Measurements from ENCODE around the gene SFSWAP. TPM values are rescaled to one million over a fixed set of nuclear protein-coding genes. Genes with fewer than 3 reads are reported as not detected.

The SFSWAP gene
- total RNA-seq, 1 experiment from 2014 or later, result 48.1 TPM

DNA sequence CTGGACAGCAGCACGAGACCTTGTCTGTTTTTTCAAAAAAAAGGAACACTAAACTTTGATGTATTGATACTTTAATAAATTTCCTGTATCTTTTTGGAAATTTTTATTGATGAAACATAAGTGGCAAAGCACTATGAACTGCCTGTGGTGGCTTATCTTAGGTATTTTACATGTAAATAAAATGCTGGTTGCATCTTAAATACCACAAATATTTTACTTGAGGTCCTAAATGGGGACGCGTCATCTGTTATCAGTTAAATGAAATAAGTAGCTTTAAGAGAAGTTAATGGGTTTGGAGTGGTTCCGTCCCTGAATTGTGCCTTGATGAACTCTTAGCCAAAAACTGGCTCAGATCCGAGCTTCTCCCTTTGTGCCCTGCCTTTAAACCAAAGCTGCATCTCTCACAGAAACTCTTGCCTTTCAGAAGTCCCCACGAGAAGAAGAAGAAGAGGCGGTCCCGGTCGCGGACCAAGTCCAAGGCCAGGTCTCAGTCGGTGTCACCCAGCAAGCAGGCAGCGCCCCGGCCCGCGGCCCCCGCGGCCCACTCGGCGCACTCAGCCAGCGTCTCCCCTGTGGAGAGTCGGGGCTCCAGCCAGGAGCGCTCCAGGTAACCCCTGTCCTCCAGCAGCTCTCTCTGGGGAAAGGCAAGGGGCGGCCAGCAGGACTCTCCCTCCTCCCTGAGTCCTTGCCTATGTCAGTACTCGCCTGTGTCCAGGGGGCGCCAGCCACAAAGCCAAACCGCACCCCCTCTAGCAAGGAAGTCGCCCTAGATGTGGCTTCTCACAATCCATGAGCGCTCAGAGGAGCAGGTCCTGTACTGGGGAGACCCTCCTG lies 86.1 kb downstream of the SFSWAP start:
- Histone ChIP-seq H3K4me2 (ENCODE audit: insufficient read depth, insufficient read length, low read length) (no peak overlapping the region), H3K14ac (ENCODE audit: insufficient read depth, low read length) (no peak overlapping the region), H4K91ac (ENCODE audit: insufficient read length, low read depth, low read length) (no peak overlapping the region), H3T11ph (ENCODE audit: low read length) (no peak overlapping the region), H3K23ac (ENCODE audit: insufficient read length, low read depth, low read length) (no peak overlapping the region), H3K79me1 (ENCODE audit: insufficient read depth, low read depth, low read length, poor library complexity, severe bottlenecking) (no peaks in the 10 kb centered on the region), H3K9ac (ENCODE audit: extremely low read depth, insufficient read length, low read length) (no peak overlapping the region), H2BK15ac (ENCODE audit: low read depth, low read length) (no peak overlapping the region), H3K4ac (ENCODE audit: low read depth, low read length) (no peak overlapping the region), H4K8ac (replicated peaks; ENCODE audit: insufficient read length, low read depth, low read length) (no peak overlapping the region), H3K9me3 (ENCODE audit: control insufficient read depth, low read depth, low read length) (no peaks in the 10 kb centered on the region), H2BK20ac (ENCODE audit: low read depth, low read length, poor library complexity, severe bottlenecking) (no peak overlapping the region), H2BK12ac (ENCODE audit: insufficient read length, low read depth, low read length) (no peak overlapping the region), H4K5ac (ENCODE audit: insufficient read length, low read depth, low read length) (no peak overlapping the region), H2BK5ac (ENCODE audit: insufficient read length, low read length) (no peak overlapping the region), H3K18ac (ENCODE audit: insufficient read length, low read depth, low read length) (no peak overlapping the region), H2AFZ (ENCODE audit: low read length) (no peak overlapping the region), H3K79me2 (ENCODE audit: insufficient read depth, low read length) (no peaks in the 10 kb centered on the region), H3K4me1 (ENCODE audit: insufficient read depth, low read length) (no peaks in the 10 kb centered on the region), H3K56ac (ENCODE audit: insufficient read length, low read depth, low read length) (no peak overlapping the region), H2BK120ac (ENCODE audit: low read depth, low read length, poor library complexity, severe bottlenecking) (no peak overlapping the region), H3K27me3 (ENCODE audit: insufficient read depth, low read length) (no peaks in the 10 kb centered on the region), H3K27ac (ENCODE audit: insufficient read length, low read depth, low read length) (no peak overlapping the region), H4K20me1 (ENCODE audit: control insufficient read depth, insufficient read depth, insufficient read length) (no peaks in the 10 kb centered on the region), H3K23me2 (ENCODE audit: insufficient read length, low read depth, low read length, poor library complexity, severe bottlenecking) (no peaks in the 10 kb centered on the region), H2AK5ac (ENCODE audit: insufficient read length, low read length) (no peak overlapping the region)
- no CpG with 5 or more reads among the region's 28 CpGs for WGBS (ENCODE audit: extremely low coverage, insufficient read length, low lambda C conversion rate)
- TF ChIP-seq, protein P1, sequence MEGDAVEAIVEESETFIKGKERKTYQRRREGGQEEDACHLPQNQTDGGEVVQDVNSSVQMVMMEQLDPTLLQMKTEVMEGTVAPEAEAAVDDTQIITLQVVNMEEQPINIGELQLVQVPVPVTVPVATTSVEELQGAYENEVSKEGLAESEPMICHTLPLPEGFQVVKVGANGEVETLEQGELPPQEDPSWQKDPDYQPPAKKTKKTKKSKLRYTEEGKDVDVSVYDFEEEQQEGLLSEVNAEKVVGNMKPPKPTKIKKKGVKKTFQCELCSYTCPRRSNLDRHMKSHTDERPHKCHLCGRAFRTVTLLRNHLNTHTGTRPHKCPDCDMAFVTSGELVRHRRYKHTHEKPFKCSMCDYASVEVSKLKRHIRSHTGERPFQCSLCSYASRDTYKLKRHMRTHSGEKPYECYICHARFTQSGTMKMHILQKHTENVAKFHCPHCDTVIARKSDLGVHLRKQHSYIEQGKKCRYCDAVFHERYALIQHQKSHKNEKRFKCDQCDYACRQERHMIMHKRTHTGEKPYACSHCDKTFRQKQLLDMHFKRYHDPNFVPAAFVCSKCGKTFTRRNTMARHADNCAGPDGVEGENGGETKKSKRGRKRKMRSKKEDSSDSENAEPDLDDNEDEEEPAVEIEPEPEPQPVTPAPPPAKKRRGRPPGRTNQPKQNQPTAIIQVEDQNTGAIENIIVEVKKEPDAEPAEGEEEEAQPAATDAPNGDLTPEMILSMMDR (conservative IDR thresholded peaks at IDR 0.05), result peak; percentile 52
- peak; percentile 80 for DNase-seq
- no peaks in the 10 kb centered on the region for H3K27me3 Mint-ChIP-seq (ENCODE audit: low read depth)
- peaks cover 18 to 30% of the 10 kb centered on the region in 2 experiments for H3K4me1 Mint-ChIP-seq
- no peaks in the 10 kb centered on the region for H3K9me3 Mint-ChIP-seq
- peaks cover 30 to 71% (median 53%) of the 10 kb centered on the region in 3 experiments for H3K36me3 Mint-ChIP-seq (ENCODE audit: insufficient read depth in 1 of 3, low read depth in 3 of 3)
- no peak overlapping the region for H3K4me3 Mint-ChIP-seq
- H3K27ac Mint-ChIP-seq, result peak overlapping the region in 1 of 3 experiments; percentile 72; a peak in 1 of 7 replicates

Data from H9 (cell line).